PFSK-1 (cell line): ENCODE results near the gene HSPB1.
A peak's percentile ranks its signal among the peaks of the same experiment; 100 is the strongest.

Experiments used
- FOXP2 ChIP-seq: optimal IDR thresholded peaks from 2 replicates; pipeline ENCODE3; 2011; ENCODE audit warnings: borderline replicate concordance, control low read depth, inconsistent platforms; ENCODE audit not compliant: insufficient read depth; ENCODE audit errors: extremely low read length, extremely low read depth
- POLR2AphosphoS5 ChIP-seq: IDR thresholded peaks from 2 replicates; pipeline ENCODE4 v1.6.1; 2012; ENCODE audit warnings: low read depth, mild to moderate bottlenecking, control low read depth, low read length, moderate library complexity
- SIN3A ChIP-seq: IDR thresholded peaks from 2 replicates; pipeline ENCODE4 v1.6.1; 2012; ENCODE audit warnings: mild to moderate bottlenecking, low read length, moderate library complexity, borderline replicate concordance; ENCODE audit not compliant: insufficient read depth
- TAF1 ChIP-seq: IDR thresholded peaks from 2 replicates; pipeline ENCODE4 v1.6.1; 2012; ENCODE audit warnings: low read length, control low read depth, borderline replicate concordance; ENCODE audit not compliant: insufficient read depth
- TF ChIP-seq, protein P1 (sequence below), 2 experiments: IDR thresholded peaks; 2 replicates each; pipeline versions ENCODE4 v1.6.1 to v1.8.0; 2011 to 2012; ENCODE audit warnings: low read depth in 2 of 2, low read length in 2 of 2, control low read depth in 1 of 2, inconsistent platforms in 1 of 2, mild to moderate bottlenecking in 1 of 2, moderate library complexity in 1 of 2; ENCODE audit not compliant: insufficient read depth in 1 of 2

The HSPB1 gene

DNA sequence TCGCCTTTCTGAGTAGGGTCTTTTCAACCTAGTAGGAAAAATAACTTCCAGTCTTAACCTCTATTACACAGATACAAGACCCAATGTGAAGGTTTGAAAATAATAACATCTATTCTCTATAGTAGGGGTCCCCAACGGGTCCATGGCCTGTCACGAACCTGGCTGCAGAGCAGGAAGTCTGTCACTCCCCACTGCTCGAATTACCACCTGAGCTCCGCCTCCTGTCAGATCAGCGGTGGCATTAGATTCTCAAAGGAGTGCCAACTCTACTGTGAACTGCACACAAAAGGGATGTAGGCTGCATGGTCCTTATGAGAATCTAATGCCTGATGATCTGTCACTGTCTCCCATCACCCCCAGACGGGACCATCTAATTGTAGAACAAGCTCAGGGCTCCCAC, 48.9 kb downstream of the HSPB1 start:
- no peak for TF ChIP-seq FOXP2
- no peak for TF ChIP-seq TAF1
- TF ChIP-seq POLR2AphosphoS5, result 0 out of 2 replicates have a peak, but pooled peaks have one; percentile 9
- TF ChIP-seq, protein P1, sequence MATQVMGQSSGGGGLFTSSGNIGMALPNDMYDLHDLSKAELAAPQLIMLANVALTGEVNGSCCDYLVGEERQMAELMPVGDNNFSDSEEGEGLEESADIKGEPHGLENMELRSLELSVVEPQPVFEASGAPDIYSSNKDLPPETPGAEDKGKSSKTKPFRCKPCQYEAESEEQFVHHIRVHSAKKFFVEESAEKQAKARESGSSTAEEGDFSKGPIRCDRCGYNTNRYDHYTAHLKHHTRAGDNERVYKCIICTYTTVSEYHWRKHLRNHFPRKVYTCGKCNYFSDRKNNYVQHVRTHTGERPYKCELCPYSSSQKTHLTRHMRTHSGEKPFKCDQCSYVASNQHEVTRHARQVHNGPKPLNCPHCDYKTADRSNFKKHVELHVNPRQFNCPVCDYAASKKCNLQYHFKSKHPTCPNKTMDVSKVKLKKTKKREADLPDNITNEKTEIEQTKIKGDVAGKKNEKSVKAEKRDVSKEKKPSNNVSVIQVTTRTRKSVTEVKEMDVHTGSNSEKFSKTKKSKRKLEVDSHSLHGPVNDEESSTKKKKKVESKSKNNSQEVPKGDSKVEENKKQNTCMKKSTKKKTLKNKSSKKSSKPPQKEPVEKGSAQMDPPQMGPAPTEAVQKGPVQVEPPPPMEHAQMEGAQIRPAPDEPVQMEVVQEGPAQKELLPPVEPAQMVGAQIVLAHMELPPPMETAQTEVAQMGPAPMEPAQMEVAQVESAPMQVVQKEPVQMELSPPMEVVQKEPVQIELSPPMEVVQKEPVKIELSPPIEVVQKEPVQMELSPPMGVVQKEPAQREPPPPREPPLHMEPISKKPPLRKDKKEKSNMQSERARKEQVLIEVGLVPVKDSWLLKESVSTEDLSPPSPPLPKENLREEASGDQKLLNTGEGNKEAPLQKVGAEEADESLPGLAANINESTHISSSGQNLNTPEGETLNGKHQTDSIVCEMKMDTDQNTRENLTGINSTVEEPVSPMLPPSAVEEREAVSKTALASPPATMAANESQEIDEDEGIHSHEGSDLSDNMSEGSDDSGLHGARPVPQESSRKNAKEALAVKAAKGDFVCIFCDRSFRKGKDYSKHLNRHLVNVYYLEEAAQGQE (IDR thresholded peaks at IDR 0.05; ENCODE audit: insufficient read depth in 1 of 2, low read depth in 2 of 2, low read length in 2 of 2), result no peak

DNA sequence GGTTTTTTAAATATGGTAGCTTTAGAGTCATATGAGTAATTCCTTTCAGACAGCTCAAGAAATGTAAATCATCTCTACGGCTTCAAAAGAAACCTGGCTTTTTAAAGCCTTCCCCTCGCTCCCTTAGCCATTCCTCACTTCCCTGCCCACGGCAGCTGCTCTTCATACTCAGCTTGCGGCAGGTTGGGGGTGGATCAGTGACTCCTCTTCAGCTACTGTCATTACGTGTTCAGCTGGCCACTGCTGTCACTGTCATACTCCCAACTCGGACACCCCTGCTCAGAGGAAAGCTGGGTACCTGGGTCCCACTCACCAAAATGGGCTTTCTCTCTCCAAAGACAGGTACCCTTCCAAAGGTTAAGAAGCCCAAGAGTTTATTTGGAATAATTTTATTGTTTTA, 49.7 kb downstream of the HSPB1 start:
- TF ChIP-seq SIN3A (no peak), POLR2AphosphoS5 (no peak), TAF1 (no peak), FOXP2 (no peak)
- TF ChIP-seq, protein P1 (IDR thresholded peaks at IDR 0.05; ENCODE audit: insufficient read depth in 1 of 2, low read depth in 2 of 2, low read length in 2 of 2), result no peak

DNA sequence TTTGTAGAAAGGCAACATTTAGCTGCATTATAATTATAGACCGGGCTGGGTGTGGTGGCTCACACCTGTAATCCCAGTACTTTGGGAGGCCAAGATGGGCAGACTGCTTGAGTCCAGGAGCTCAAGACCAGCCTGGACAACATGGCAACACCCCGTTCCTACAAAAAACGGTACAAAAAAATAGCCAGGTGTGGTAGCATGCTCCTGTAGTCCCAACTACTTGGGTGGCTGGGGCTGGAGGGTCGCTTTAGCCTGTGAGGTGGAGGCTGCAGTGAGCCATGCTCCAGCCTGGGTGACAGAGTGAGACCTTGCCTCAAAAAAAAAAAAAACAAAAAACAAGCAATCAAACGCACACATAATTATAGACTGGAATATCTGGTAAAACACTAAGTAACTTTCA, 51.3 kb downstream of the HSPB1 start:
- TF ChIP-seq POLR2AphosphoS5, result no peak
